ENCODE measurements around the gene ZNF613.

The ZNF613 gene

GRCh38 chr19:51916167-51916566, 11.1 kb upstream of the ZNF613 start:
- TF ChIP-seq, protein P1, sequence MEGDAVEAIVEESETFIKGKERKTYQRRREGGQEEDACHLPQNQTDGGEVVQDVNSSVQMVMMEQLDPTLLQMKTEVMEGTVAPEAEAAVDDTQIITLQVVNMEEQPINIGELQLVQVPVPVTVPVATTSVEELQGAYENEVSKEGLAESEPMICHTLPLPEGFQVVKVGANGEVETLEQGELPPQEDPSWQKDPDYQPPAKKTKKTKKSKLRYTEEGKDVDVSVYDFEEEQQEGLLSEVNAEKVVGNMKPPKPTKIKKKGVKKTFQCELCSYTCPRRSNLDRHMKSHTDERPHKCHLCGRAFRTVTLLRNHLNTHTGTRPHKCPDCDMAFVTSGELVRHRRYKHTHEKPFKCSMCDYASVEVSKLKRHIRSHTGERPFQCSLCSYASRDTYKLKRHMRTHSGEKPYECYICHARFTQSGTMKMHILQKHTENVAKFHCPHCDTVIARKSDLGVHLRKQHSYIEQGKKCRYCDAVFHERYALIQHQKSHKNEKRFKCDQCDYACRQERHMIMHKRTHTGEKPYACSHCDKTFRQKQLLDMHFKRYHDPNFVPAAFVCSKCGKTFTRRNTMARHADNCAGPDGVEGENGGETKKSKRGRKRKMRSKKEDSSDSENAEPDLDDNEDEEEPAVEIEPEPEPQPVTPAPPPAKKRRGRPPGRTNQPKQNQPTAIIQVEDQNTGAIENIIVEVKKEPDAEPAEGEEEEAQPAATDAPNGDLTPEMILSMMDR (IDR thresholded peaks at IDR 0.05; ENCODE audit: borderline replicate concordance, insufficient read depth, low read depth, low read length), result no peak

DNA sequence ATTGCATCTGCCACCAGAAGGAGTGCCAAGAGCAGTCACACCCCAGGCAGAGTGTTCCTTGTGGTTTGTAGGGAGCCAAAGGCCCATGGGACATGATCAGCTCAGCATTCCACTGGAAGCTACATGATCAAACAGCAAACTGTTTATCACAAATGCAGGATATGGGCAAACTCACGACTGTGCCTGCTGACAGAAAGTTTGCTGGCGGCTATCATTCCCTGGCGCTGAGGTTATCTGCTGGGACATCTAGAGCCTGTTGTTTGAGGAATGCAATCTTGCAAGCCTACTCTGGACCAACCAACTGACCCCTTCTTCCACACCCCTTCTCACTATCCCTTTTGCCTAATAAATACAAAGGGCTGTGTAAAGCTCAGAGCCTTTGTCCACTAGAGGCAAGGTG, 7.7 kb upstream of the ZNF613 start:
- TF ChIP-seq, protein P1 (IDR thresholded peaks at IDR 0.05; ENCODE audit: borderline replicate concordance, insufficient read depth, low read depth, low read length), result no peak

More at GRCh38 chr19:51916167-51916566, 11.1 kb upstream of the ZNF613 start:
- no peak overlapping the region for H3K4me3 ChIP-seq (ENCODE audit: low read depth, low read length)

DNA sequence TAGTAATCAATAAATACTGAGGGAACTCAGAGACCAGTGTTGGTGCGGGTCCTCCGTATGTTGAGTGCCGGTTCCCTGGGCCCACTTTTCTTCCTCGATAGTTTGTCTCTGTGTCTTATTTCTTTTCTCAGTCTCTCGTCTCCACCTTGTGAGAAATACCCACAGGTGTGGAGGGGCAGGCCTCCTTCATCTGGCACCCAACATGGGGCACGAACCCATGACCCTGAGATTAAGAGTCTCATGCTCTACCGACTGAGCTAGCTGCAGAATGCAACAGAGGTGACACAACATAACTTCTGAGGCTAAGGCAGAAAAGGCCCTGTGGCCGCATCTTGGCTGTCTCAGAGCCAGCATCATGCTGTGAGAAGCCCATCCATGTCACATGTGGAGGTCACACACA, 5.3 kb upstream of the ZNF613 start:
- TF ChIP-seq, protein P1 (IDR thresholded peaks at IDR 0.05; ENCODE audit: borderline replicate concordance, insufficient read depth, low read depth, low read length), result no peak
- no peak overlapping the region for H3K4me3 ChIP-seq (ENCODE audit: low read depth, low read length)

More for the DNA sequence above, 7.7 kb upstream of the ZNF613 start:
- no peak overlapping the region for H3K4me3 ChIP-seq (ENCODE audit: low read depth, low read length)

- TF ChIP-seq, protein P1 (IDR thresholded peaks at IDR 0.05; ENCODE audit: borderline replicate concordance, insufficient read depth, low read depth, low read length), result no peak
- H3K4me3 ChIP-seq (ENCODE audit: low read depth, low read length), result no peak overlapping the region
These were observed 867 bp upstream of the ZNF613 start for GRCh38 chr19:51926426-51926783.

- peak overlapping the region; percentile 79 for H3K4me3 ChIP-seq (ENCODE audit: low read depth, low read length)
- TF ChIP-seq, protein P1 (IDR thresholded peaks at IDR 0.05; ENCODE audit: borderline replicate concordance, insufficient read depth, low read depth, low read length), result no peak
These were observed 587 bp downstream of the ZNF613 start for GRCh38 chr19:51927859-51928258.

DNA sequence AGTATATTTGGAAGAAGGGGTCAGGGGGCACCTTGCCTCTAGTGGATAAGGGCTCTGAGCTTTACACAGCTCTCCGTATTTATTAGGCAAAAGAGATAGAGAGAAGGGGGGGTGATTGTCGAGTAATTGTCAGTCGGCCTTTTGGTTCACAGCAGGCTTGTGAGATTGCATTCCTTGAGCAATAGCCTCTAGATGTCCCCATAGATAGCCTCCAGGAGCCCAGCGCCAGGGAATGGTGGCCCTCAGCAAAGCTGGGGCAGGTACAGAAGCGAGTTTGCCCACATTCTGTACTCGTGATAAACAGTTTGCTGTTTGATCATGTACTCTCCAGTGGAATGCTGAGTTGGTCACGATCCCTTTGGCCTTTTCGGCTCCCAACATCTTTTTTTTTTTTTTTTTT, 4.6 kb downstream of the ZNF613 start:
- no peak overlapping the region for H3K4me3 ChIP-seq (ENCODE audit: low read depth, low read length)
- TF ChIP-seq, protein P1 (IDR thresholded peaks at IDR 0.05; ENCODE audit: borderline replicate concordance, insufficient read depth, low read depth, low read length), result no peak

- H3K4me3 ChIP-seq (ENCODE audit: low read depth, low read length), result no peak overlapping the region
- TF ChIP-seq, protein P1 (IDR thresholded peaks at IDR 0.05; ENCODE audit: borderline replicate concordance, insufficient read depth, low read depth, low read length), result no peak
These were observed 11.7 kb downstream of the ZNF613 start for GRCh38 chr19:51938936-51939335.

All from GM12875 (cell line).